HuH-7 (cell line): Measurements from ENCODE around the gene CNGA4.
"Not testable (repeated sequence)": the region's sequence is repeated elsewhere in the genome, so short reads cannot be mapped to it uniquely, and the experiment has no call there.

ENCODE experiments used
- DNase-seq: peaks from one replicate; pipeline ENCODE4 v3.0.0; 2011; ENCODE audit warnings: low spot score

CNGA4 gene

GRCh38 chr11:6263662-6264061 lies 24.8 kb downstream of the CNGA4 start:
- DNase-seq = no peak

DNA sequence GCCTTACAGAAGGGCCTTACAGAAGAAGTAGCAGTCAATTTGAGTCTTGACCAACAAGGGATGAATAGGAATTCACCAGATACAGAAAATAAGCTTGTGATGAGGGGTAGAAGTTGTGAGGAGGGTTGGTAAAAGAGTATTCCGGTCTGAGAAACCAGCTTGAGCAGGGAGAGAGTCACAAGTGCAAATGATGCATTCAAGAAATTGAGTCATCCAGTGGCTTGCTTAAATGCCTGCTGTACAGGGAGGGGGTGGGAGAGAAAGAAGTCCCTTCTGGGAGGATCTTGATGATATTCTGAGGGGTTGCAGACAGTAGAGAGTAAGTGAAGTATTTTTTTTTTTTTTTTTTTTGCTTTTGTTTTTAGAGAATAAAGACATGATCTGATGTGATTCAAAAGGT lies 29.9 kb downstream of the CNGA4 start:
- DNase-seq = no peak

DNA sequence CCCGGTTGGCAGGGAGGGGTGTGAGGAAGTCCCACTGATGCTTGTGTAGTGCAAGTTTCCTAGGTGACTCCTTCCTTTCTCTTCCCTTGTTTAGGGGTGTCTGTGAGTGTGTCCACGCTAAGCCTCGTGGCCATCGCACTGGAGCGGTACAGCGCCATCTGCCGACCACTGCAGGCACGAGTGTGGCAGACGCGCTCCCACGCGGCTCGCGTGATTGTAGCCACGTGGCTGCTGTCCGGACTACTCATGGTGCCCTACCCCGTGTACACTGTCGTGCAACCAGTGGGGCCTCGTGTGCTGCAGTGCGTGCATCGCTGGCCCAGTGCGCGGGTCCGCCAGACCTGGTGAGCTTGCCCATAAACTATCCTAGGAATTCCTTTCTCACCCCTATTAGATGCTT lies 31.1 kb downstream of the CNGA4 start:
- no peak for DNase-seq

- DNase-seq = no peak
These were observed 31.8 kb downstream of the CNGA4 start for GRCh38 chr11:6270584-6271246.

- DNase-seq = no peak
These were observed 32.7 kb downstream of the CNGA4 start for GRCh38 chr11:6271598-6271997.

- DNase-seq = no peak
These were observed 34.3 kb downstream of the CNGA4 start for GRCh38 chr11:6273188-6273587.

DNA sequence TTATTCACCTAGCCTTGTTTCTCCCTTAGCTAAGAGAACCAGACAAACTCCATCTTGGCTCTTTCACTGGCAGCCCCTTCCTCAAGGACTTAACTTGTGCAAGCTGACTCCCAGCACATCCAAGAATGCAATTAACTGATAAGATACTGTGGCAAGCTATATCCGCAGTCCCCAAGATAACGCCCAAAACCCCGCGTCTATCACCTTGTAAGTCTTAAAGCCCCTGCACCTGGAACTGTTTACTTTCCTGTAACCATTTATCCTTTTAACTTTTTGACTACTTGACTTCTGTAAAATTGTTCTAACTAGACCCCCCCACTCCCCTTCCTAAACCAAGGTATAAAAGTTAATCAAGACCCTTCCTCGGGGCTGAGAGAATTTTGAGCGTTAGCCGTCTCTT lies 41.9 kb downstream of the CNGA4 start:
- not testable (repeated sequence) for DNase-seq

DNA sequence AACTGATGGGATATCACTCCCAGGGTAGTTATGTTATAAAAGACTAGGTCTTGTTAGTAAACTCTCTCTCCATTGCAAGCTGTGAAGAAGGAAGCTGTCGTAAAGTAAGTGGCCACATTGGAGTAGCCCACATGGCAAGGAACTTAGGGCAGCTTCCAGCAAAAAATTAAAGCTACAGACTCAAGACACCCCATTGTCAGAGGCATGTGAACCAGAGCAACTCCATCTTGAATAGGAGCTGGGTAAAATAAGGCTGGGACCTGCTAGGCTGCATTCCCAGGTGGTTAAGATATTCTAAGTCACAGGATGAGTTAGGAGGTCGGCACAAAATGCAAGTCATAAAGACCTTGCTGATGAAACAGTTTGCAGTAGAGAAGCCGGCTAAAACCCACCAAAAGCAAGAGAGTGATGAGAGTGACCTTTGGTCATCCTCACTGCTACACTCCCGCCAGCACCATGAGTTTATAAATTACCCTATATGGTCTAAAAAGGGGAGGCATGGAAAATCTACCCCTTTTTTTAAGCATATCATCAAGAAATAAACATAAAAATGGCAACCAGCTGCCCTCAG lies 44.6 kb downstream of the CNGA4 start:
- DNase-seq = no peak

- DNase-seq = no peak
These were observed 45.4 kb downstream of the CNGA4 start for GRCh38 chr11:6284250-6284649.

GRCh38 chr11:6285019-6285418 lies 46.1 kb downstream of the CNGA4 start:
- no peak for DNase-seq
